ENCODE results near the gene SULF2.

Gene SULF2

DNA sequence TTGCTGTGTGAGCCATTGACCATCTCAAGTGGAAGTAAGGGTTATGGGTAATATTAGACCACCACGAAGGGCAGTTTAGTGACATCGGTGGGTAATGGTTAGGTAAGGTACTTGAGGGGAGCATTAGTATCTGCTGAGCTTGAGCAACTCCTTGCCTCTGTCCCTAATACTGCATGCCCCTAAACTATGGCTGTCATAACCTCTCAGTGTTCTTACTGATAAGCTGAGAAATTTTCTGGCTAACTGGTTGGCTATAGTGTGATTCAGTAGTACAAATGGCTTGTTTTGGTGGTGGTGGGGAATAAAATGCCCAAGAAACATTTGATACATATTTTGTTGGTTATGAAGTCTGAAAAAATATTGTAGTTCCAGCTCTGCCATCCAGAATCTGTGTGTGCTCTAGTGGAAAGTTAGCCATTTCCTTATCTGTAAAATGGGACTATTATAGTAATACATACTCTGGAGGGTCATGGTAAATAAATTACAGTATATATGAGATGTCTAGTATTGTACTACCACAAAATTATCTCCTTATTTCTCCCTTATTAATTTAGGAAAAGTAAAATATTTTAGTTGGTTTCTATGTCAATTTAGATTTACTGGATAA is 170.5 kb downstream of the SULF2 start:
- in situ Hi-C loops (cut with MboI; ENCODE audit: low sequenced_read_pairs): no loop called here

DNA sequence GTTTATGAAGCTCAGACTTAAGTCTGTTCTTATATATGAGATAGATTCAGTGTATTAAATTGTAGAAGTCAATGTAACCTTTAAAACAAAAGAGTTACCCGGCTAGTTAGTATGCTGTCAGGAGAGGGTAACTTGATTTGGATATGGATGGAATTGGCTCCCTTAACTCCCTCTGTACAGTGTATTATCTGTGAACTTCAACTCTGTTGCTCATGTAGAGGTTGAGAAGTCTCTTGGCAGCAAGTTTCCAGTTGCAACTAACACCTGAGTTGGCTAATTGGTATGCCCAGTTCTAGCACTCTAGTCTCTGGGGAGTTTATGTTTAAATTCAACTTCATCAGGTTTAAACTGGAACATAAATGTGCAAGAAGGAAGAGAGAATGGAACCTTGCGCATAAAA is 172.6 kb downstream of the SULF2 start:
- in situ Hi-C loops (cut with MboI; ENCODE audit: low sequenced_read_pairs): no loop called here

DNA sequence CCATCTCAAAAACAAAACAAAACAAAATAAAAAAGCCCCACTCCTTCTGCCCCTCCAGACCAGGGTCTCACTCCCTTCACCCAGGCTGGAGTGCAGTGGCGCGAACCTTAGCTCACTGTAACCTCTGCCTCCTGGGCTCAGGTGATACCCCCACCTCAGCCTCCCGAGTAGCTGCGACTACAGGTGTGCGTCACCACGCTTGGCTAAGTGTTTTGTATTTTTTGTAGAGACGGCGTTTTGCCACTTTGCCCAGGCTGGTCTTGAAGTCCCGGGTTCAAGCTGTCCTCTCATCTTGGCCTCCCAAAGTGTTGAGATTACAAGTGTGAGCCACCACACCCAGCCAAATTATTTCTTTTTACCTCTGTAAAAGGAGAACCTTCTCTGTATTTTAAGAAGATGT is 173.5 kb downstream of the SULF2 start:
- in situ Hi-C loops (cut with MboI; ENCODE audit: low sequenced_read_pairs): no loop called here

DNA sequence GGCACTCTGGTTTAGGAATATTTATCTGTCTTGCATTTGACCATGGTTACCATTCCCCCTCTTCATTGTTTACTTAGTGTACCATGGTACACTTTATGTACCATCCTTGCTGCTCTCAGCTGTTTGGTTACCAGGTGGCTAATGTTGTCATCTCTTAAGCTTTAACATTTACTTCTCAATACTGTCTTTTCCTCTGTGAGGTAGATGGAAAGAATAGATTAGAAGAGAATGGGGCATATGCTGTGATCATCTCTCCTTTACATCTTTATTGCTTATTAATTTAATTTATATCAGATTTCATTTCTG is 174.4 kb downstream of the SULF2 start:
- in situ Hi-C loops (cut with MboI; ENCODE audit: low sequenced_read_pairs): no loop called here

DNA sequence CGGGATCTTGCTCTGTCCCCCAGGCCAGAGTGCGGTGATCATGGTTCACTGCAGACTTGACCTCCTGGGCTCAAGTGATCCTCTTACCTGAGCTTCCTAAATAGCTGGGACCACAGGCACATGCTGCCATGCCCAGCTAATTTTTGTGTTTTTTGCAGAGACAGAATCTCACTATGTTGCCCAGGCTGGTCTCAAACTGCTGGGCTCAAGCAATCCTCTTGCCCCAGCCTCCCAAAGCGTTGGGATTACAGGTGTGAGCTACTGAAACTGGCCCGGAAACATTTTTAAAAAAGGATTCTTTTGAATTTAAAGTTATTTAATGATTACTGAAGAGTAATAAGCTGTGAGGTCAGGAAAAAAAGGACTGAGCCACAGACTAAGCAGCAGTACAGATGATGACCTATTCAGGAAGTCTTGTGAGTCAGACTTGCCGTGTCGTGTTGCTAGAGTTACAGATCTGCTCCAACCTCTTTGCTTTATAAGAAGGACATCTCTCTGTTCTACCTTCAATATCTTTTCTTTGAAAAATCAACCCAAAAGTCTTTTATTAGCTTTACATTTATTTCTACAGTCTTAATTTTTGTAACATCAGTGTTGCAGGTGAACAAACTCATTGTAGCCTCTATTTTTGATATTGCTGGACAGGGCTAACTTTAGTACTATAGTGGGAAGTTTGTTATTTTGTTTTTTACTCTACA is 174.9 kb downstream of the SULF2 start:
- in situ Hi-C loops (cut with MboI; ENCODE audit: low sequenced_read_pairs): no loop called here

DNA sequence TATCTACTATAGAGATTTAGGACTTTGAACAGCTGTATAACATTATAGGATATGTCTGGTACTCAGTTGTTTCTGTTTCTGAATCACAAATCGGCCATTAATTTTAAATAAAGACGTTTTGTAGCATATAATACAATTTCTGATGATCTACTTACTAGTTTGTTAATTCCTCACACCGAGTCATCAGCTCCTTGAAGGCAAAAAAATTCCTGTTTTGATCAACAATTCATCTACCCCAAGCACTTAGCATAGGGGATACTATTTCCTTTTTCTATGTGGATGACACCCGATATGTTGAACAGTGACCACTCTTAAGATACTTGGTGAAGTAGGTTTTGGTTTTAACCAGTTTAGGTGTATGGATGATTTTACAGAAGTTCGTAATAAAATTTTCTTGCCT is 176.3 kb downstream of the SULF2 start:
- in situ Hi-C loops (cut with MboI; ENCODE audit: low sequenced_read_pairs): no loop called here

Measured in HL-60/S4 treated with phorbol 12-myristate 13-acetate at 8.2 ng/mL for 4 days and 3 days (cell line).